GM18870 (cell line): ENCODE measurements around the gene PHGDH.
"Not testable (repeated sequence)": the region's sequence is repeated elsewhere in the genome, so short reads cannot be mapped to it uniquely, and the experiment has no call there.

Source experiments
- ATAC-seq: cut with Tn5 transposase; IDR thresholded peaks from one replicate; pipeline ENCODE4 v1.9.1; 2021; ENCODE audit warnings: moderate library complexity; ENCODE audit not compliant: unreplicated experiment

Gene PHGDH

DNA sequence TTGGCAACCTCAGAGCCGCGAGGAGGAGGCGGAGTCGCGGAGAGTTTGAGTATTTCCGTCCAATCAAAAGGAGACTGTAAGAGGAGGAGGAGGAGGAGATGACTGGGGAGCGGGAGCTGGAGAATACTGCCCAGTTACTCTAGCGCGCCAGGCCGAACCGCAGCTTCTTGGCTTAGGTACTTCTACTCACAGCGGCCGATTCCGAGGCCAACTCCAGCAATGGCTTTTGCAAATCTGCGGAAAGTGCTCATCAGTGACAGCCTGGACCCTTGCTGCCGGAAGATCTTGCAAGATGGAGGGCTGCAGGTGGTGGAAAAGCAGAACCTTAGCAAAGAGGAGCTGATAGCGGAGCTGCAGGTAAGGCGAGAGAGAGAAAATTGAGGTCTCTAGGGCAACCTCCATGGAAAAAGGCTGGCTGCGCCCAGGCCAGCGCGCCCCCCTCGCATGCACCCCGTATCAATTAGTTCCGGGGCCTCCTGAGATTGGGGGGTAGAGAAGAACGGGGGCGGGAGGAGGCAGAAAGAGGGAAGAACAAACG lies at the start of gene PHGDH:
PHGDH (plus strand) TSS at position 131 of the 538 bp plus-strand sequence; CDS start at position 220, 89 bp downstream.
- ATAC-seq = no peak

DNA sequence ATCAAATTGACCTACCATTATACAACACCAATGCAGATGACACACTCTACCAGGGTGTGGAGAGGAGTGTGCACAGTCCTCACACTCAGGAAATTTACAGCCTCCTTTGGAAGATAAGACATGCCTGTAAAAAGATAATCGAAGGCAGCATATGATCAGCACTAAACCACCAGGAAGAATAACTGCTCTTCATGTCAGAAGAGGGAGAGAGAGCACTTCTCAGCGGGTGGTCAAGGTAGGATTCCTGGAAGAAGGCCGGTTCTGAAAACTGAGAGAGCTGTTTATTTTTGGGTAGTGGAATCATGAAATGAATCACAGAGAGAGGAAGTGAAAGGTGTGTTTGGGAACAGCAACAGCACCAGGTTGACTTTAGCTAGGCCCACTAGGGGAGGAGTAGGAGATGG lies 49.7 kb upstream of the PHGDH start:
- ATAC-seq = peak; percentile 62

DNA sequence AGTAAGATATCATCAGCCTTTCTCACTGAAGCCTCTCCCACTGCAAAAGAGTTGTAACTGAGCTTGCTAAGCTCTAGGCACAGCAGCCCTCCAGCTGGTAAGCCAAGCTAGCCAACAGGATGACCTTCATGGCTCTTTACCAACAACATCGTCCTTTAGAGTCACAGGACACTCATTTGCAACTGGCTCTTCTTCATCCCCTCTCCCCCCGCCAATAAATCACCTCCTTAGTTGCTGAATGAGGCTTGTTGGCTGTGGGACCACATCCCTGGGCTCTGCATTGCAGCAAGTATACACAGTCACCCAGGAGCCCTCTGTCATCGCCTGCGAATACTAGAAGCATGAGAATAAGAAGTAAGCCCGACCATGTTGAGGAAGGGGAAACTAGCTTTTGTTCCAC lies 47.7 kb upstream of the PHGDH start:
- no peak for ATAC-seq

DNA sequence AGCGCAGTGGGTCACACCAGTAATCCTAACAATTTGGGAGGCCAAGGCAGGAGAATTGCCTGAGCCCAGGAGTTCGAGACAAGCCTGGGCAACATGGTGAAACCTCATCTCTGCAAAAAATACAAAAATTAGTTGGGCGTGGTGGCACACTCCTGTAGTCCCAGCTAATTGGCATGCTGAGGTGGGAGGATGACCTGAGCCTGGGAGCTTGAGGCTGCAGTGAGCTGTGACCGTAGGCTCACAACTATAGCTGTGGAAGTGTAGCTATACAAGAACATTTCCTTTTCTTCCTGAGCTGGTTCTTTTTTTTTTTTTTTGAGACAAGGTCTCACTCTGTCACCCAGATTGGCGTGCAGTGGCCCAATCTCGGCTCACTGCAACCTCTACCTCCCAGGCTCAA lies 44.6 kb upstream of the PHGDH start:
- ATAC-seq = no peak

DNA sequence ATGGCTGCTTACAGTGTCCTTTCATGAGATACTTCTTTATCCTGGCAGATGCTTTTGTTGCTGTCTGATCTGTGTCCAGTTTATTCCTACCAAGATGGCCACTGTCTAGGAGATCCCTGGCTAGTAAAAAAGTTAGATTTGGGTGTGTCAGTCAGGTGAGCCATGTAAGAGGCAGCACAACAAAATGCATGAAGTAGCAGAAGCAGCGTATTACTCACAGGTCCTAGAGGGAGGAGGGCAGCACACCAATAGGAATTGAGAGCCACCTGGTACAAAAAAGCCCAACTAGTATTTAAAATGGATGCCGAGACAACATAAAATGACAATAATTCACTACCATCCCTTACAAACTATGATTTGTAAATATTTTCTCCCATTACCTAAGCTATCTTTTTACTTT lies 40.8 kb upstream of the PHGDH start:
- no peak for ATAC-seq

DNA sequence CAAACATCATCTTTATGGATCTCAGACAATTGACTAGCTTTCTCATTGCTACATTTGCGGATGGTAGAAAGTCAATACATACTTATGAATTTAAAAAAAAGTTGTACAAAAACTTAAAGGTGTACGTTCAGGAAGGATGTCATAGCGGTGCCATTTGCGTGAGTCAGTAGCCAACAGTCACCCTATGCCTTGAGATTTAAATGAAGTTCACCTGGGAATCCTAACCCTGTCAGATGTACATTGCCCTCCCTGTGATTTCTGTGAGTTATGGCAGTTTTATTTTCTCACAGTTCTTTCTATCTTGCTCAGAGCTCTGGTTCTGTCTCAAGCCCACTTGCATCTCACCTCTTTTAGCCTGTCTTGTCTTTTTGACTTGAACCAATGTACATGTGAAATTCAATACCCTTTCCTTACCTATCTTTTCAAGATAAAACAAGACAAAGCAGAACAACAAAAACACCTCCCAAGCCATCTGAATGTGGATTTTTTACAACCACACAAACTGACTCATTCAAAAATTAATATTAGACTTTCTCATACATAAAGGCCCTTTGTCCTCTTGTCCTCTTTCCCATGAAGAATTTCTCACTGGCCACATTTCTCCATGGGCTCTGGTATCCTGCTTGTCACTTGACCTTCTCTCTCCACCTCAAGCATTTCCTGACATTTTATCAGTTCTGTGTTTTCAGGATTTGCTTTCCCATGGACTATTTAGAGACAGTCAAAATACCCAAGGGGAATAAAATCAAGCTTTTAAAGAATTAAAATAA lies 38.4 kb upstream of the PHGDH start:
- ATAC-seq = no peak

DNA sequence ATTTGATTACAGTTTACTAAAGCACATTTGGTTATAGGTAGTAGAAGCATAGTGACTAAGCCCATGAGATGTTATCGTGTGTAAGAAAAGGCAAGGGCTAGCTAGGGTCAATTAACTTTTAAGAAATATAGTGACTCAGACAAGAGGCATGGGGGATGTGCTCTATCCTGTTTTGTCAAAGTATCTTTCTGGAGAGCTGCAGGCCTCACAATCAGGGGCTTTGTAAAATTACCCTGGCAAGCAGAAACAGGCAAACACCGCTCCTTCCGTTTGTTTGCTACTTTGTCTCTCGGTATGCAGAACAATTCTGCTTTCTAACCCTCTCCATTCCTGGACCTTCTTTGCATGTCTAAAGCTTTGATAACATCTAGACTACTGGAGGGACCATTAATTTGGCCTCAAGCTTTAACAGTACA lies 37.6 kb upstream of the PHGDH start:
- no peak for ATAC-seq

DNA sequence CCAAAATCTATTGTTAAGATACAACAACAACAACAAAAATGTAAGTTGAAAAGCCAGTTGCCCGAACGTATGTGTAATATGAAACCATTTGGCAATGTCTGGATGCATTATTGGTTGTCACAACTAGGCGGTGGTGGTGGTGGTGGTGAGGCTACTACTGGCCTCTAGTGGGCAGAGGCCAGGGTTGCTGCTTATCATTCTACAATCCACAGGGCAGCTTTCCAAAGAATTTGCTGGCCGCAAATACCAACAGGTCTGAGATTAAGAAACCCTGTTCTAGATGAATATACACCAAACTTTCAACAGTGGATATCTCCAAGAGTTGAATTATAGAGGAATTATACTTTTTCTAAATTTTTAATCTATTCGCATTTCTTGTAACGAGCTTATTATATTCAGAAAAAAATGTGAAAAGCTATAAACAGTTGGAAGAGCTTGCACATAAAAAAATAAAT lies 36.9 kb upstream of the PHGDH start:
- no peak for ATAC-seq

DNA sequence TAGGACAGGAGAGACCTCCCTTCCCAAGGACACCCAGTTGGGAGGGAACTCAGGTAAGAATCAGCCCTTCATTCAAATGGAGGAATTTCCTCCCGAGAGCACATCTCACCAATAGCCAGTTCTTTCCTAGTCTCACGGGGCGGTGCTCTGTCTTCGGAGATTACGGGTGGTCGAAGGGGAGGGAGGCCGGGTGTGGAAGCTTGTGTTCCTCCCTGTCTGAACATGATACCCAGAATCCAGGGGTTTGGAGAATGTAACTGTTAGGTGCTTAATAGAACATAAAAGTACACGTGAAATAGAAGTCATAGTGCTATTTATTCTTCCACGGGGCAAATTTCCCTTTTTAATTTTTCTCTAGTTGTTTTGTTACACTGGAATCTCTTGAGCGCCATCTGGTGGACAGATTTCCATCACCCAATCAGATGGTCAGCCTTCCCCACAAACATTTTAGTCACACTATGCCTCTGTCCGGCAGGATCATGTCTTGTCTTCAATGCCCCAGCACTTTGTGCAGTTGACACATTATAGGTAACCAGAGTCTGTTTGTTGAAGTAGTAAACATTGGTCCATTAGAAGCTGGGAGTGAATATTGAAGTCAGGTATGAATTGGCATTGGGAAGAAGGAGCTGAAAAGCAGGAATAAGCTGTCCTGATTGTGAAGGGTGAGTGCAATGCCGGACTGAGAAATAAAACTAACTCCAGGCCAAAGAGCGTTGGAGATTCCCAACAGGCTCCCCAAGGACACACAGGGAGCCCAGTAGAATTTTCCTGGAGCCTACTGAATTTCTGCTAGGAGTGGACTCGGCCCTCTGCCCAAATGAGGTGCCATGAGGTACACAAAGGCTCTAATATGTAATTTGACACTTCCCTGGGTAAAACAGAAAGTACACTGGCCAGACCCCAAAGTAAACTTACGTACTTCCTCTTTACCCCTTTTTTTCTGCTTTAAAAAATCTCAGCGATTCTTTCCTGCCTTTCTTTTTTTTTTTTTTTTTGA lies 36.1 kb upstream of the PHGDH start:
- peak; percentile 43 for ATAC-seq

DNA sequence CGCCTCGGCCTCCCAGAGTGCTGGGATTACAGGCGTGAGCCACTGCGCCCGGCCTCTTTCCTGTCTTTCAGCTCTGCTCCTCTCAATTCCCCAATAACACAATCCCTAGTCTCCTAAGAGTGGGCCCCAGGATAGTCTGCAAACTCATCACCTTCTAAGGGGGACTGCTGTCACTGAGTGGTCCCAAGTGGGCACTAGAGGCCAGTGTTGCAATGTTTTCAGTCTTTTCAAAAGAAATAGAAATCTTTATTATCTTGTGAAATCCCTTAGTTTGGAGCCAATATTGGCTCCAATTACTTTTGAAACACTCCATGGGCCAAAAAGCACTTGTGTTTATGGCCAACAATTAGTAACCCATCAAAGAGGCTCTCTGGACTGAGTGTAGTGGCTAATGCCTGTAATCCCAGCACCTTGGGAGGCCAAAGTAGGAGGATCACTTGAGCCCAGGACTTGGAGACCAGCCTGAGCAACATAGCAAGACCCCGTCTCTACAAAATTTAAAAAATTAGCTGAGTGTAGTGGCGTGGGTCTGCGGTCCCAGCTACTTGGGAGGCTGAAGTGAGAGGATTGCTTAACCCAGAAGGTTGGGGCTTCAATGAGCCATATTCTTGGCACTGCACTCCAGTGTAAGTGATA lies 35.0 kb upstream of the PHGDH start:
- ATAC-seq = no peak

DNA sequence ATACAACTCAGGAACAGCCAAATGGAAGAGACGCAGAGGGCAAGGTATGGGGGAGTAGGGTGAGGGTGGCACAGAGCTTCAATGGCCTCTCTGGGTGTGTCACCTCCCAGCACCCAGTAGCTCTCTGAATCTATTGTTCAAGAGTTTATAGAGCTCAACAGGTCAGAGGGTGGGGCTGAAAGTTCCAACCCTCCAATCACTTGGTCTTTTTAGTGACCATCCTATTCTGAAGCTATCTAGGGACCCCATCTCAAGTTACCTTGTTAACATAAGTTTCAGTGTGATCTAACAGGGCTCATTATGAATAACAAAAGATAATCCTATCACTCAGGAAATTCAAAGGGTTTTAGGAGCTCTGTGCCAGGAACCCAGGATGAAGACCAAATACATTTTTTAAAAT lies 32.5 kb upstream of the PHGDH start:
- ATAC-seq = no peak

DNA sequence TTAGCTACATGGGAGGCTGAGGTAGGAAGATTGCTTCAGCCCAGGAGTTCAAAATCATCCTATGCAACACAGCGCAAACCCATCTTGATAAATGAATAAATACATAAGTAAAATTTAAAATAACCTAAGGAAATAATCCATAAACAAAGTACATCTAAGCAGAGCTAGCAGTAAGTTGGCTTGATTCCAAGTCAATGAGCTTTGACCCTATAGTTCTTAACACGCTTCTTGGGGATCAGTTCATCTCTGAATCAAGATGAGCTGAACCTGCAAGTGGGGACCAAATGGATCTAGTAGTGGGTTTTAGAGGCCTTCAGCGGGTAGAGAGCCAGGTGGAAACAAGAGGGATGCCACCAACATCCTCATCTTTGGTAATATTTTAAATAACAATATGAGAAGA lies 31.5 kb upstream of the PHGDH start:
- ATAC-seq = no peak

DNA sequence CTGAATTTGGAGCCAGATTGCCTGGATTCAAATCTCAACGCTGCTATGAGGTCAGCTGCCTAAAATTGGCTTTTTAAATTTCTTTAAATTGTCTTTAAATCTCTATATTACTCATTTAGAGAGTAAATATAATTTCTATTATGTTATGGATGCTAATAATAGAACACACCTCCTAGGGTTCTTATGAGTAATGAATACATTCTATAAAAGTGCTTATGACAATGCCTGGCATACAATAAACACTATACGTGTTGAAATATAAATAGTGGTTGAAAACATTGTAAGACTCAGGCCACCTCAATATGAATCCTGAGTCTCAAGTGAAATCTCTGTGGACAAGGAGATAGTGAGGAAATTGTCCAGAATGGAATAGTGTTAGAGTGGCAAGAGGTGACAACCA lies 31.0 kb upstream of the PHGDH start:
- no peak for ATAC-seq

DNA sequence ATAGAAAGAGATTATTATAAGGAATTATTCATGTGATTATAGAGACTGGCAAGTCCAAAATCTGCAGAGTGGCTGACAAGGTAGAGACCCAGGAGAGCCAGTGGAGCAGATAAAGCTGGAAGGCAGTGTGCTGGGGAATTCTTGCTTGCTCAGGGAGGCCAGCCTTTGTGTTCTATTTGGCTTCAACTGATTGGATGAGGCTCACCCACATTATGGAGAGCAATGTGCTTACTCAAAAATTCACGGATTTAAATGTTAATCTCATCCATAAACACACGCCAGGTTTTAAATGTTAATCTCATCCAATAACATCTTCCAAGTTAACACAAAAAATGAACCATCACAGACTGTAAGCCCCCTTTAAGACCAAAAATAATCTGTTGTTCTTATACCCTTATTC lies 30.2 kb upstream of the PHGDH start:
- ATAC-seq = no peak

DNA sequence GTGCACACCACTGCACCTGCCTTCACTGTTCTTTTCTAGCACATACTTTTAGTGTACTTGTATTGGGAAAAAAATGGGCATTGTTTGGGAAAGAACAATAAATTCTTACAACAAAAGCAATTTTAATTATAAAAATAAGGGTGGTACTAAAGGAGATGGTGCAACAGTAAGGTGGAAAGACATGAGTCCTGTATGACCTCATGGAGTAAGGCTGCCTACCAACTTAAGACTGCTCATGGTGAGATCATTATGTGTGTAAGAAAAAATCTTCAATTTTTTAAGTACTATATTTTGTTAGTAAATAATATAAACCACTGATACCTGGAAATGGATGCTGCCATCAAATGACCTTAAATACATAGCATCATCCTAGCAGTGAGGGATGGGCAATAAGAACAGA lies 29.6 kb upstream of the PHGDH start:
- ATAC-seq = no peak

DNA sequence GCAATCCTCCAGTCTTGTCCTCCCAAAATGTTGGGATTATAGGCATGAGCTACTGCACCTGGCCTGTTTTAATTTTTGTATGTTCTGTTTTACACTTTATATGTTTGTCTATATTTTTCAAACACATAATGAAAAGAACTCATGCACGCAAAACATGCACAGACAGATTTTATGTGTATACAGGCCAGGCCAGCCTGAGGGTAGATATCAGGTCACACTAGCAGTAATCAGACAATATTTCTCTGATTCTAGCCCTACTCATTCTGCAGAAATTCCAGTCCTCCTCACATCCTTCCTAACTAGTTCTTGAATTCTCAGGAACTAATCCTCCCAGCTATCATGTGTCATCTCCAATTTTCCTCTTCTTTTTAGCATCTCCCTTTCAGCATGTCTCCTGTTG lies 27.8 kb upstream of the PHGDH start:
- ATAC-seq = no peak

DNA sequence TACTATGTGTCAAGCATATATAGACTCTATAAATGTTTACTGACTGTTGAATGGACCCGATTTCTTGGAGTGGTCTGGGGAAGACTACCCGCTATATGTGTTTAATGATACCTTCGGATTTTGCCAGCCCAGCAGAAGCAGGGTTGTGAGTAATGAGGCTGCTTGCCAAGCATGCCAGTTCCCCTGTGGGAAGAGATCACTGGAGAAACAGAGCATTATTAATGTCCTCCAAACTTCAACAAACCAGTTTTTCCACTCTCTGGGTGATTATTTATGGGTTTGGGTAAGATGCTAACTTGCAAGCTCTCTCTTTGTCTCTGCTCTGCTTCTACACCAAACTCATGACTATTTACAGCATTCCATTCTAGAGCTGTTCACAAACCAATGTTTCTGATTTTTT lies 25.1 kb upstream of the PHGDH start:
- no peak for ATAC-seq

DNA sequence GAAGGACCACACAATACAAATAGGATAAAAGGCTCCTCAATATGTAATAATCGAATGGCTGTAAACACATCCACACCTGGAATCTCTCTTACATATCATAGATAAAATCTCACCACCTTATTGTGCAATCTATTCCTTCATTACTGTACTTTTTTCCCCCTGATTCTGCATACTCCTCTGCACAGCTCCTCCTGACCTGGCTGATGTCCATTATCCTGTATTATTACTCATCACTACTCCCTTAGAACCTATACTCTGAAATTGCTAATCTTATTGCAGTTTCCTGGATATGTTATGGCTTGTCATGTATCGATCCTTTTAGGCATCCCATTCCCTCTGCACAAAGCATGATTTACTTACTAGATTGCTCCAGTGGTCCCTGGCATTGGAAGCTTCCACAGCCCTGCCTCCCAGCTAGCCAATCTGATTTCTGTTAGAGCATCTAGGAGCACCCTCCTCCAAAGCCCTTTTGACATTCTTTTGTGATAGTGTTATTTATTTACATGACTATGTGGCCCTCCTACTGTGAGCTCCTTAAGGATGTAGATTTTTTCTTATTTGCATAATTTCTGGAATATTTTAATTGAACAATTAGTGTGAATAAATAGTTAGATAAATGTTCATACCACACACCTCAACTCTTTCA lies 24.2 kb upstream of the PHGDH start:
- ATAC-seq = no peak

DNA sequence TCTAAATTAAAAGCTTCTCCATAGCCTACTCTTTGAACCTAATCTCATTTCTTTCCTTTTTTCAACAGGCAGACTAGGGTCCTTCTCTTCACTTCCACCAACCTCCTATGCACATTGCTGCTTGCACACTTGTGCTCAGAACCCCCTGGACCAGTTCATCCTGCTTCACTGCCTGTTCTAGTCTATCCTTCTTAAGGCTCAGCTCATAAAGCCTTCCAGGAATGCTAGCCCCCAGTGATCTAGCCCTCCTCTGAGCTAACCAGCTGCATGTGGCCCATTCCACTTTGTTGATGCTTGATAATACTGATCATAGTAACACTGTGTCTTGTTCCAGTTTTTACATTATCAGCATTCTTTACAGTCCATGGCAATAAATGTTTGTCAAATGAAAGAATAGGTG lies 22.9 kb upstream of the PHGDH start:
- ATAC-seq = no peak

DNA sequence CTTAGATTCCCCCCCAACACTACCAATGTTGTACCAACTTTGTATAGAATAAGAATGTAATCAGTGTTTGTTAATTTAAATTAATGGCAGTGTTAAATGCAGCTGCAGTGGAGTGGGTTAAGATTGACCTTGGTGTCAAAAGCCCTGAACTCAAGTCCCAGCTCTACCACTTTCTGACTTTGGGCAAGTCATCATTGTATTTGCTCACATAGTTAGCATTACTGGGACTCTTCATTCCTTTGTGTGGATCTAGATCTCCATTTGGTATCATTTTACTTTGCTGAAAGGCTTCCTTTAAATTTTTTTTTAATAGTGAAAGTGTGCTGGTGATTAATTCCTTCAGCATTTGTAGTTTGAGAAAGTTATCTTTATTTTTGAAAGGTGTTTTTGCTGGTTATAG lies 22.2 kb upstream of the PHGDH start:
- no peak for ATAC-seq

DNA sequence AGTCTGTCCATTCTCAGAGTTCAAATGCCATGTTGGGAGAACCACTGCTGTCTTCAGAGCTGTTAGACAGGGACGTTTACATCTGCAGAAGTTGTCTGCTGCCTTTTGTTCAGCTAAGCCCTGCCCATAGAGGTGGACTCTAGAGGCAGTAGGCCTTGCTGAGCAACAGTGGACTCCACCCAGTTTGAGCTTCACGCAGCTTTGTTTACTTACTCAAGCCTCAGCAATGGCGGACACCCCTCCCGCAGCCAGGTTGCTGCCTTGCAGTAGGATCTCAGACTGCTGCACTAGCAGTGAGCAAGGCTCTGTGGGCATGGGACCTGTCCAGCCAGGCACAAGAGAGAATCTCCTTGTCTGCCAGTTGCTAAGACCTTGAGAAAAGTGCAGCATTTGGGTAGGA lies 14.9 kb upstream of the PHGDH start:
- ATAC-seq = not testable (repeated sequence)
